GM18858 (cell line): ENCODE results near the gene ZFHX3.

ENCODE experiments used
- ATAC-seq: cut with Tn5 transposase; IDR thresholded peaks from one replicate; pipeline ENCODE4 v1.9.1; 2021; ENCODE audit not compliant: unreplicated experiment

ZFHX3 gene

GRCh38 chr16:72983241-72983640 is 64.7 kb downstream of the ZFHX3 start:
- ATAC-seq: no peak

DNA sequence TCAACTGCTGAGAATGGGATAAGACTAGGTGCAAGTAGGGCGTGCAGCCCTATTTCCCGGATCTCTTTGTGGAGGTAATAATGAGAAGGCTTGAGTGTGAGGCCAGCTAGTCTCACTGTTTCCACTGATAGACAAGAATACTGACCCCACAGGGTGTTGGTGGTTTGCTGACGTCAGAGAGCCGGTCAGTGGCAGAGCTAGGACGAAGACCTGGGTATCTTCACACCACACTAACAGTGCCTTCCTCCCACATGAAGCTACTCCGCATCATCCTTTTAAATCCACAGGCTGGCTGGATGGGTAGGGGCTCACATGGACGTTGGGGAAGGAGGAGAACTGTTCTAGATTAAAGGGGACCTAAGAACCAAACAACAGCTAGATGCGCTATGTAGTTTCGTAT is 68.0 kb downstream of the ZFHX3 start:
- no peak for ATAC-seq

DNA sequence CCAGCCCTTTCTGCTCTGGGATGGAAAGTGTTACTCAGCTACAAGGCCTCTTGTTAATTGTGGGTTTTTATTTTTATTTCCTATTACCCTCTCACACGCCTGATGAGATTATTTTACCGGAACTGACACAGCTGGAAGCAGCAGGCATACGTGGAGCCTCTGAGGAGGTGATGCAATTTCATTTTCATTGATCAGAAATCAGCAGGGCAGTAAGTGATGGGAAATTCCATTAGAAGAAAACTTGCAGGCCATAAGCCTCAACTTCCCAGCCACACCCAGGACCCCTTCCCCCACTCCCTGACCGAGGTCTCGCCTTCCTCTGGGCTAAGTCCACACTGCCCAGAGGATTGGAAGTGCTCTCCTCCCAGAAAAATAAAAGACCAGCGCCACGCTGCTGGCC is 69.7 kb downstream of the ZFHX3 start:
- no peak for ATAC-seq

DNA sequence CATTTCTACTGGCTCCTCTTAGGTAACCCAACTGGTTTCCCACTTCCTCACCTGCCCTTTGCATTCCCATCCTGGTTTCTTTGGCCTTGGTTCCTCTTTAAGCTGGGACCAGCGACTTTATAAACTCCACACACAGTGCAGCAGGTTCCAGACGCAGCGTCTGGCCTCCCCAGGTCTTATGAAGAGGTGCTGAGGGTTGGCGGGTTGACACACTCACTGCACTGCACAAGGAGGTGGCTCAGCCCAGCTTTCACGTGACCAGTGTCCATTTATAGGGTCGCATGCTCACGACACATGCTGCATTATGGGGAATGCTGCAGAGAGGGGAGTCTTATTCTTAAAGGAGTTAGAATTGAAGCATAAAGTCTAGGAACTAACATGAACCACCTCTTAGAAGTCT is 70.8 kb downstream of the ZFHX3 start:
- no peak for ATAC-seq

DNA sequence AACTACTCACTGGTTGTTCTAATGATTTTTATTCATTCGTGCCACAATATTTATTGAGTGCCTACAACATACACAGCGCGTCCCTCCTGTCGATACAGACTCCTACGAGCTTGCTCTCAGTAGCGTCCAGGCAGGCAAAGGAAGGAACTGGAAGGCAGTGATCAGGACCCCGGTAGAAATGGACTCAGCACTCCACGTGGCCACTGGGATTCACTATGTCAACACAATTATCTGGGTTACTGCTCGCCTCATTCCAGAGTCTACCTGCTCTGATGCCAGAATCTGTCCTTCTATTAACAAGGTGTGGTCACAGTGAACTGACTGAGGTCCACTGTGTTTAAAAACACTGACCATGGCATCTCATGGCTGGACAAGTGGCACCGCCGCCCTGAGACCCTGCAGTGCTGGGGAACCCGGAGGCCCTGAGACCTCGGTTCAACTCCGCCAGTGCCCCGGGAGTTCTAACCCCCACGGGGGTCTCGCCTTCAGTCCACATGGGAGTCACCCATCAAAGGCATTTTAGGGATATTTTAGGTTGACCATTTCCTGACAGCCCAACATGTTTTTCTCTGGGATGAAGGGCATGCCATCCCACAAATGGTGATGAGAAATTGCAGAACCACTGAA is 71.4 kb downstream of the ZFHX3 start:
- no peak for ATAC-seq

DNA sequence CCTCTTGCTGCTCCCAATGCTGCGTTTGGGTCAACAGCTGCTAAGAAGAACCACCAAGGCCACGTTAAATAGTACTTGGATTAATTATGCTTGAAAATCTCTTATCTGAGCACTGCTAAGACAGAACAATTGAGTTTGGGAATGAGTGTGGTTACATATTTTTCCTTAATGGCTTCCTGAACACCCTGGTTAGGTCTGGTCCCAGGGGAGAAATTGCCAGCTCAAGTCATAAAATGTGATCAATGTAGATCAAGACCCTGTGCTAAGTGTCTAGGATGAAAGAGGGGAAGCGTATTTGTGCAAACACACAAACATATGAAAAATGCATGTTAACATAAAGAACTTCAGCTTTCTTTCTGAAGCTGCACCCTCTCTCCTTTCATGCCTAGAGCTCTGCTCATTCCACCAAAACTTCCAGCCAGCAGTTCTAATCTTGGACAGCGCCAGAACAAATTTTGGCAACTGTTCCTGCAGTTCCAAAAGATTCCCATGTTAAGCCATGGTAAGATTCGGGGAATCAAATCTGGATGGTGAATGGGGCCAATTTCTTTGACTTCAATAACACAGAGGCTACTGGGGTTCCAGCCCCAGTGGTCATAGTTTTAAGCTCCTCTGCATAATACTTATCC is 72.0 kb downstream of the ZFHX3 start:
- no peak for ATAC-seq

DNA sequence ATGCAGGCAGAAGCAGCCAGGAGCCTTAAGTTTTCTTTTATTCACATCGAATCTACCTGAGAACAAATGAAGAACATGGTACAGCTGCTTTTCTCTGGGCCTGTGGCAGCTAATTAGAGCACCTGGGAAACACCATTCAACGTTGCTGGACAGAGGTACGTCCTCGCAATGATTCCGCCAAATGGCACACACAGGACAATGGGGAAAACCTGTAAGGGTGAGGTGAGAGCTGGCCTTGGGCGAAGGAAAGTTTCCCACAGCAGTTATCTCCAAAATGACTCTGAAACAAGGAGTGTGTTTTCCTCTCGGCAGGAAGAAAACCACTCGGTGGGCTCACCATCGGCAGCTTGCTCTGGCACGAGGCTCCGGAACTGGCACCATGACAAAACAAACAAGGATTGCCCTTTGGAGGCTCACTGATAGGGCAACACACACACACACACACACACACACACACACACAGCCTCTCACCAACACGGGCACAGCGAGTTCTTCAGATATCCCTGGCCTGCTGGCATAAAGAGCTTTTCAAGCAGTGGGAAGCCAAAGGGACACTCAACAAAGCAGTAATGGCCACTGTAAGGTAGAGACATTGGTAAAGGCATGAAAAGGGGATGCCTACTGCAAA is 73.7 kb downstream of the ZFHX3 start:
- no peak for ATAC-seq

GRCh38 chr16:72972878-72973571 is 74.9 kb downstream of the ZFHX3 start:
- ATAC-seq: no peak

DNA sequence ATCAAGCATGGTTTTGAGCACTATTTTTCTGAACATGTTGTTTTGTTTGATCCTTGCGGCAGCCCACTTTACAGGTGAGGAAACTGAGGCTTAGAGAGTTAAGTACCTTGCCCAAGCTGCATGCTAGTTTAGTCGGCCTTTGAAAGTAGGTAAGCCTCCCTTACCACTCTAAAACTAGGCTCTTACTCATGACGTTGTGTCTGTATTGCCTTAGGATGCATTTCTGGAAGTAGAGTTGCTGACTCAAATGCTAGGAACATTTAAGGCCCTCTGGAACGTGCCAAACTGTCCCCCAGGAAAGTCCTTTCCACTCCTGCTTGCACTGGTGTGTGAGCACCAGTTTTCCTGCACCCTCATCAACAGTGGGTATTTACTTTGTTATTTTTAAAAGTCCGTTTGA is 76.6 kb downstream of the ZFHX3 start:
- ATAC-seq: no peak

DNA sequence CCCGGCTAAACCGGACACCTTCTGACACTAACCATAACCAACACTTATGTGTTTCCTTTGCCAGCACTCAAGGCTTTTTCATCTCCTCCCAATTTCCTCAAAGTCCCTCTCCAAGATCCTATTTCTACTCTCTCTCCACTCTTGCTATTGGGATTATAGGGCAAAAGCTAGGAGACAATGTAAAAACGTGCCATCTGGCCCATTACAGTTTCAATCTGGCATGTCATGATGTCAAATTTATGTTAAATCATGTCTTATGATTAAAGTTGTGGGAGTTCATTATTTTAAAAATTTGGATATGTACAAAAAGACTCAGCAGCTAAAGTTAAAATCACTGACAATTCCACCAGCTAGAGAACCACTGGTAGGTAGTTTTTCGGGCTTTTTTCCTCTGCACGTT is 77.3 kb downstream of the ZFHX3 start:
- ATAC-seq: no peak

GRCh38 chr16:72969812-72970211 is 78.1 kb downstream of the ZFHX3 start:
- ATAC-seq: no peak

DNA sequence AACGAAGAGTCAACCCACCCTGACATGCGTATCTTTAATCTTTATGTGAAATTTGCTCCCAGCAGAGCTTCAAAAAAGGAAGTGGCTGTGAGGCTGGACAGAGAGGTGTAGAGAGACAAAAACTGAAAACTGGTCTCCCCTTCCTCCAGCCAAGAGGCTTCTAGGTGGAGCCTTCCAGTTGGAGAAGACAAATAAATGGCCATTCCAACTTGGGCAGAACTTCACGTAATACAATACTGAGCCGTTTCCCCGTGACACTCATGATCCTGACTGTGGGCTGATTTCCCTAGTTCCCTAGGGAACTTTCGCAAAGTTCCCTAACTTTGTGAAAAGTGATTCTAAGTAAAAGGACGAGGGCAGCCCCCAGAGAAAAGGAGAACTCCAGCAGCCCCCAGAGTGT is 78.8 kb downstream of the ZFHX3 start:
- ATAC-seq: no peak

DNA sequence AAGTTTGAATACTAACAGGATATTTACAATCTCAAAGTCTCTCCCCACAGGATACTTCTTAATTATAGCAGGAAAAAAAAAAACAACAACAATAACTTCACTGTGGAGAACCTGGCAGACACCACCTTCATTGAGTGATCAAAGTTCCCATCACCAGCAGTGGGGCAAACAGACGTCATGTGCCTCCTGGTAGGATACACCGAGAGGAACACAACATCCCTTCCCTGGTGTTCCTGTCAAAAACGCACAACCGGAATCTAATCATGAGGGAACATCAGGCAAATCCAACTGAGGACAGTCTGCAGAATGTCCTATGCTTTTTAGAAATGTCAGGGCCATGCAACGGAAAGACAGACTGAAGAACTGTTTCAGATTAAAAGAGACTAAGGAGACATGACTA is 80.0 kb downstream of the ZFHX3 start:
- no peak for ATAC-seq

DNA sequence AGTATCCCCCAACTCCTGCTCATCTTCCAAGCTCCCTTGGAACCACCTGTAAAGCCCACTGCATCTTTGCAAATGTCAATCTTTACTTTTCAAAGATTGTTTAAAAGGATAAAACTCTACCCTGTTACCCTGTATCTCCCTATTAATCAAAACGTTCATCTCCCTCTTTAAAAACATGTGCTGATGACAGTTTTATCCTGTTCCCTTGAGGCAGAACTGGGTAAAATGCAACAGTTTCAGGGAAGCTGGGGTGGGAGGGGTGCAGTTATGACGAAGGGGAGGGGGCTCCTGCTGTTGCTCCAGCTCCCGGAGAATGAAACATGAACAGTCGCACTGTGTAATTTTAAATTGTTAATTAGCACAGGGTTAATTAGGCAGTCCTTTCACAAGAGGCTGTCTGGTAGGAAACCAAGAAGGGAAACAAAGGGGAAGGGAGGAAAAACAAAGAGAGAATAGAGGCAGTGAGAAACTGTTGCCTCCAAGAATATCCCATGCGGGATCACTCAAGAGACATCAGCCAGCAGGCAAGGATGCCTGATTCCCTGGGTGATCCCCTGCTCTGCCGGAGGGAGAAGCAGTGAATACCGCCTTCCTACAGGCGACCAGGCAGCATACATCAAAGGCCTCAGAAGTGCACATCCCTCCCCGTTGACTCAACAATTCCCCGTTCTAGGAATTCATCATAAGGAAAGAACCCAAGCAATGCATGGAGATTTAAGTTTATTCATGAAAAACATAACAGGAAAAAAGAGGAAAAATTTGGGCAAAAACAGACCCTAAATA is 84.2 kb downstream of the ZFHX3 start:
- ATAC-seq: no peak

GRCh38 chr16:72962347-72962746 is 85.6 kb downstream of the ZFHX3 start:
- ATAC-seq: no peak

- ATAC-seq: no peak
These were observed 86.1 kb downstream of the ZFHX3 start for GRCh38 chr16:72961863-72962262.

- ATAC-seq: no peak
These were observed 86.7 kb downstream of the ZFHX3 start for GRCh38 chr16:72961115-72961832.

DNA sequence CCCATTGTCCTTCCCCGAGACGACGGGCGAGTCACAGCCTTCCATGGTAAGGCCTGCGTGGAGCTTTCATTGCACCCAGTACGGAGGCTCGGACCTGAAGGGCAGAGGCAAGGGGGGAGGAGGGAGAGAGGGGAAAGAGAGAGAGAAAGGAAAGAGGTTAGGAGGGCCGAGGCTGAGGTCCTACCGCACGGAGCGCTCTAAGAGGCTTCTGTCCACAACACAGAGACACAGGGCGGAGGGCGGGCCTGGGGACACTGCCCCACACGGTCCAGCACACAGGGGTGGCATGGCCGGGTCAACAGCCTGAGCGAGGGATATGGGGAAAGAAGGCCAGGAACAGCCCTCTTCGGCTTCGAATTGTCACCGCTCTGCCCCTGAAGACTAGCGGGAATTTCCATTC is 87.8 kb downstream of the ZFHX3 start:
- no peak for ATAC-seq

GRCh38 chr16:72959301-72959996 is 88.5 kb downstream of the ZFHX3 start:
- ATAC-seq: no peak

GRCh38 chr16:72958522-72959076 is 89.3 kb downstream of the ZFHX3 start:
- no peak for ATAC-seq
